ENCODE data around the gene LARGE1.
"Not testable (repeated sequence)": the region's sequence is repeated elsewhere in the genome, so short reads cannot be mapped to it uniquely, and the experiment has no call there.

Gene LARGE1

DNA sequence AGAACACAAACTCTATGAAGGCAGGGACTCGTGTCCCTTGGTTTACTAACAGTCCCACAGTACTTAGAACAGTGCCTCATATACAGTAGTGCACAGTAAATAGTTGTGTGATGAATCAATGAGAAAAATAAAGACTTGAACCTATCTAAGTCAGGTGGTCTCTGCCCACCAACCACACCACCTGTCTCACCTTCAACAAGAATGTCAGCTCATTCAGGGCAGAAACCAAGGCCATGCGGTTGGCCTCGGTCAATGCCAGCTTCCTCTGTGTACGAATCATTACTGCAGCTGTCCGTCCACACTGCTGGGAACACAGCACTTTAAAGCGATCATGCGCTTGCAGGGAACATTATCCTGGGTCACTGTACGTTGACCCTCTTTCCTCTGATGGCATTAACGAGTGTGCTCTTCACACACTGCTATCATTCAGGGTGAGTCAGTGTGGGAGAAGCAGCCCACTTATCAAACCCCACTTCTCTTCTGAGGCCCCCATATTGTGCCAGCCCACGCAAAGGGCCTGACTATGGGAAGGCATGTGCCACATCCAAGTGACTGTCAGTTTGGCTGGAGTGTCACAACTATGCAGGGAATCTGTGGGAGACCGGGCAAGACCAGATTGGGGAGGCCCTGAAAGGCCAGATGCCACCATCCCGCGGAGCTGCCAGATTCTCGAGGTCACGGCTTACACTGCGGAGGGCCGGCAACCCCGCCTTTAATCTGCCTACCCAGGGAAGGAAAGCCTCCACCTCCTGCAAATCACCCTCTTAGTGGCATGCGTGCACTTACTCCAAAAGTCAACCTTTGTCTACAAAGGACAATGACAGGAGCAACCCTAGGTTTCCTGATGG is 36.1 kb downstream of the LARGE1 start:
- DNase-seq (ENCODE audit: low spot score), result no peak

DNA sequence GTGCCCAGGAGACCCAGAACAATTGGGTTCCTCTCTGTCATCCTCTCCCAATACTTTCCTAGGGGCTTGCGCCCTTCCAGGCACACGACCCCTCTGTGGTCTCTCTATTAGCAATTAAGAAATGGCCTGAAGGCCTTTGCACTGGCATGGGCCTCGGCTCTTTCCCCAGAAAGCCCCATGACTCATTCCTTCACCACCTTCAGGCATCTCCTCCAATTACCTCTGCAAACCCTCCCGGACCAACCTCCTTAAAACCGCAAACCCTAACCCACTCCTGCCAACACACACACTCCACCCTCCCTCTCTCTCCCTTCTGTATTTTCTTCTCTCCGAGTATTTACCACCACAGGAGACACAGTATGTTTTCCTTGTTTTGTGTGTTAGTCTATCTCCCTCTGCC is 36.7 kb downstream of the LARGE1 start:
- DNase-seq (ENCODE audit: low spot score), result no peak

DNA sequence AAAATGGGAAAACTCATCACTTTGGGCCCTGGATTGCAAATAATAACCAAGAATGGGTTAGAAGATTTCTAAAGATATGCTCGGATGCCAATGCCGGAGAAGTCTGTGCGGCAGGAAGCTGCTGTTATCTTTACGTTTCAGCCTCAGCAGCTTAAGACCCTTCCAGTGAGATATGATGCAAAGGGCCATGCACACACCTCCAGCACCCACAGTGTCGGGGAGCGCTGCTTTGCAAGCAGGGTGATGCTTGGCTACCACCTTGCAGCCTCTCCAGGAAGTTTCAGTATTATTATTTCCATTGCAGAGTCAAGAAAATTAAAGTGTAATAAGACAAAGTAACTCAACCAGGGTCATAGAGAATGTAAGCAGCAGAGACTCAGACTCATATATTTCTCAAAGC is 37.3 kb downstream of the LARGE1 start:
- DNase-seq (ENCODE audit: low spot score), result no peak

DNA sequence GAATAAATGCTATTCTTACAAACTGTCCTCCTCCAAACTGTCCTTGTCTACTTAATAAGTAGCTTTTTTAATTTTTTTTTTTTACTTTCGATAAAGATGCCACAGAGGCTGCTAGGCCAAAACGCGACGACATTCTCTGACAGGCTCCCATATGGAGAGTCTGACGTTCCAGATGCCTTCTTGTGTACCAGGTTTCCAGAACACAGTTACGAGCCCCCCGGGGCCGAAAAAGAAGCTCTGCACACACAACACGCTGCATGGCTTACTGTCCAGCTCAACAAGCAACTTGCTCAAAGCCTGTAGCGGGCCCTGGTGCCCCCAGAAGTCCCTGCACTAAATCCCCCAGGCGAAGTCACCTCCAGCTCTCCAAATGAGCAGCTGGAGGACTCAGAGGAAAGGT is 39.3 kb downstream of the LARGE1 start:
- no peak for DNase-seq (ENCODE audit: low spot score)

DNA sequence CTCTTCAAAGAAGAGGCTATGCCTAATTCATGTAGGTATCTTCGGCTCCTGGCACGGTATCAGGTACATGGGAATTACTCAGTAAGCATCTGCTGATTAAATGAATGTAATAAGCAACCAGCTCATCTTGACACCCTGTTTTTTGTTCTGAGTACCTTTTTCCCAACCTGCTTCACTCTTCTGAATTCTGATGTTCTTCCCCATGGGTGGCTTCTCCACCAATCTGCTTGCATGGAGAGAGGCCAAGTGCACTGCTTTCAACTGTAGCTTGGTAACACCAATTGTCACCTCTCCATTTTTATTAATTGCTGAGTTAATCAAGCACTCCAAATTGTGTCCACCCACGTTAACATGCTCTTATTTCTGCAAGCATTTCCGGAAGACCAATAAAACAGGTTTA is 40.5 kb downstream of the LARGE1 start:
- no peak for DNase-seq (ENCODE audit: low spot score)

DNA sequence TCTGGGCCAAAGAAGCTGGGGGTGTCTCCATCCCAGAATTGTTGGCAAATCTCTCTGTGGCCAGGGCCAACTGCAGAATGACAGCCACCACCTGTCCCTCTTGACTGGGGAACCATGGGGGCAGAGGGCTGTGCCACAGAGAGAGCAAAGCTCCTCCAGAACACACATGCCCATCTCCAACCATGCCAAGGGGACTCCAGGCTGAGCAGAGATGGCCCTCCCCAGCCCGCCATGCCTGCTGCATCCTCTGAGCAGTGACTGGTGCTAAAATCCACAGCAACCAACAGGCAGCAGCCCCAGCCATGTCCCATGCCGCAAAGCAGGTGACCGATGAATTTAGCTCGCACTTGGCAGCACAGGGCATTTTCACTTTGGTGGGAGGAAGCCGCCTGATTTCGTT is 45.0 kb downstream of the LARGE1 start:
- no peak for DNase-seq (ENCODE audit: low spot score)

DNA sequence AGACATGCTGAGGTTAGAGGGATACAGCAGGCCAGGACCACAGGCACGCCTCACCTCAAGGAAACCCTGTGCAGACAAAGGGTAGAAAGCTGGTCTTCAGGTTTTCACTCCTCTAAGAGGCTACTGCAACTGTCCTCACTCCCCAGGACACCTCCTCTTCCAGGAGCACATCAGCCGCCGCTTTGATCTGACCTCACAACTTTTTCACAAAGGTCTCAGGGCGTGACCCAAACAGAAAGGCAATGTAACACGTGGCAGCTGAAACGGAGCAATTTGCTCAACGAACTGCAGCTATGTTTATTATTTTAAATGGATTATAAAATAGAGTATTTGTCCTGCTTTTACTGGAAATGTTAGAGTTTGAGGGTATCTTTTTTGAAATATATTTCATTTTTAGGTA is 46.1 kb downstream of the LARGE1 start:
- DNase-seq (ENCODE audit: low spot score), result no peak

DNA sequence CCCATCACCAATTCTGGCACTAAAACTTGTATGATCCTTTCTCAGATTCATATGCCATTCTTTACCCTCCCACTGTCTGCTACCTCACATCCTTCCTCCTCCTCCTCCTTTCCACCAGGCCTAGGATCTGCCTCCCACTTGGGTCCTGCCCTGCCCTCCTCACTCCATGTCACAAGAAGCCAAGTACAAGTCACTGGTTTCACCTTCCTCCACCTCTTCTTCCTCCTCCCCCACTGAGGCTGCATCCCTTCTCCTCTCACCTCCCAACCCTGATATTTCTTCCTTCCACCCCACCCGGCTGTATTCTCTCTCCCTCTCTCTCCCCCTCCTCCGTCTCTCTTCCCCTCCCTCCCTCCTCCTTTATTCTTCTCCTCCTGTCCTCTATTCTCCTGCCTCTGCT is 46.6 kb downstream of the LARGE1 start:
- no peak for DNase-seq (ENCODE audit: low spot score)

DNA sequence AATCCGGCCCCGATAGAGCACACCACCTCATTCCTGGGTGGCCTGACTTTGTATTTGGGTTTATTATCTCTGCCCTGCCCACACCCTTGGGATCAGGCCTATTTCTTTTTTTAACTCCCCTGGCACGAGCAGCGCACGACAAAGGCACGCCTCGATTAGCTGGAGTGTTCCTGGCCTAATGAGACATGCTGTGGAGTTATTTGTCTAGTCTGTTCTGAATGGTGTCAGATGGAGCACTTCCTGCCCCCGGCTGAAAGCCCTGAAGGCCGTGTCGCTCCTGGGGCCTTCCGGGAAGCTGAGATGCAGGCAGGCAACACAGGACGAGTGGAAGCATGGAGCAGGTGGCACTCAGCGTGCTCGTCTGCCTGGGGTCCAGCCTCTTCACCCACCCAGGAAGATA is 47.1 kb downstream of the LARGE1 start:
- no peak for DNase-seq (ENCODE audit: low spot score)

DNA sequence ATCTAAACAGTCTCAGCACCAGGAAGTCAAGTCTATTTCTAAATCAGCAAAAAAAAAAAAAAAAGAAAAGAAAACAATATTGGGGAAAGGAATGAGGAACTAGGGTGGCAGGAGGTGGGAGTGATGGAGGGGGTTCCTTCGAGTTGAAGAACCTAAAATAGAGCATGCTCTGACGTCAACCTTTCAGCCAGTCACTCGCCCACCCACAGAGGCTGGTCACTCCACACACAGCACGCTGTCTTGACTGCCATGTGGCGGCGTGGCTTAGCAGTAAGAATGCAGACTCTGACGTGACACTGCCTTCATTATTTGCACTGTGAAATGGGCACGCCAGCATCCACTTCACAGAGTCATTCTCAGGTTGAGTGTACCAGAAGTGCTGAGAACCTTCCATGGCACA is 48.3 kb downstream of the LARGE1 start:
- DNase-seq (ENCODE audit: low spot score), result no peak

DNA sequence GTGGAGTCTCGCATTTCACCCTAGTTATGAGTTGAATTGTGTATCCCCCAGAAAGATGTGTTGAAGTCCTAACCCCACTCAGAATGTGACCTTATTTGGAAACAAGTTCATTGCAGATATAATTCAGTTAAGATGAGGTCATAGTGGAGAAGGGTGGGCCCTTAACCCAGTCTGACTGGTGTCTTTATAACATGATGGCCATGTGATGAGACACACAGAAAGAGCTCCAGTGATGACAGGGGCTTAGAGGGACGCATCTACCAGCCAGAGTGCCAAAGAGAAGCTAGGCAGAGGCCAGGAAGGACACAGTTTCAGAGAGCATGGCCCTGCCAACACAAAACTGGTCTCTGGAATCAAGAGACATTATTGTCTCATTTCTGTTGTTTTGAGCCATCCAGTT is 50.3 kb downstream of the LARGE1 start:
- DNase-seq (ENCODE audit: low spot score), result peak; percentile 24

DNA sequence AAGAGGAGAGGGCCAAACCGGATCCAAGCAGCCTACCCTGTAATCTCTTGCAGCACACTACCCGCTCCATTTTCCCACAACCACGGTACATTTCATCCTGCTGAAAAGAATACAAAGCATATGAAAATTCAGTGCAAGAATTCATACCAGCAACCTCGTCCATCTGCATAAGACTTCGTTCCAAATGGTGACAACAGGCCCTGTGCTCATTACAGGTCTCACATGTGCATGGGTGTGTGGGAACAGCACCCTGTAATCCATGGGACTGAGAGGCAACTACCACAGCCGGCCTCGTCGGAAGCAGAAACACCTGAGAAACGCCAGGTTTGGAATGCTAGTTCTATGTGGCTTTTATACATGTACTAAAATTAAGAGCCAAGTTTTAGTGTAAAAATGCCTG is 52.3 kb downstream of the LARGE1 start:
- no peak for DNase-seq (ENCODE audit: low spot score)

DNA sequence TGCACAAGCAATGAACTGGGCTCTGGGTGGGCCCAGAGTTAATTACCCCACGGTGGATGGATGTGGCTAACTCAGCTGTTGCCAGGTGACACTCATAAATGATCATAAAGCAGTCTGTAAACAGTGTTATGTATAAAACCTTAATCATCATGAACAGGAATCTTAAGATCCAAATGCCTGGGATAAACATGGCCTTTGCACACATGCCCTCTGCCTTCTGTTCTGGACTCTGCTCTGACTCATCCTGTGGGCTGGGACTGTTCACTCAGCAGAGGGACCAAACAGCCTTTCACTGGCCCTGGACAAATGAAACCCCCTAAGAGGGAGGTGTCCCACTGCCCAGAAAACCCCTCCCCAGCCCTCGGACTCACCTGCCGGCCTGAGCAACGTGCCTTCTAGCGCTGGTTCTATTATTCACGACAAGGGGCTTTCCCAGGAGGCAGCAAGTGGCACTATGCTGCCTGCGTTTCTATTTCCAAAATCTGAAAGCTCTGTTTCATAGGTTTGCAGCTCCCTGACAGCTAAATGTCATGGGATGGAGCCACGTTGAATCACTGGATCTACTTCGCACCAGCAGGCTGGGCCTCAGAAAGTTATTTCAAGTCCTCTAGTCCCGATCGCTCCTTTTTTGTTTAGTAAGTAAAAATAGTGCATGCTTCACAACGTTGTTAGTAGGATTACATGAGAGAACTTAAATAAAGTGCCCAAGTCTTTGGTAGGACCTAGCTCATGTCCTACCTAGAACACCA is 53.0 kb downstream of the LARGE1 start:
- DNase-seq (ENCODE audit: low spot score), result no peak

DNA sequence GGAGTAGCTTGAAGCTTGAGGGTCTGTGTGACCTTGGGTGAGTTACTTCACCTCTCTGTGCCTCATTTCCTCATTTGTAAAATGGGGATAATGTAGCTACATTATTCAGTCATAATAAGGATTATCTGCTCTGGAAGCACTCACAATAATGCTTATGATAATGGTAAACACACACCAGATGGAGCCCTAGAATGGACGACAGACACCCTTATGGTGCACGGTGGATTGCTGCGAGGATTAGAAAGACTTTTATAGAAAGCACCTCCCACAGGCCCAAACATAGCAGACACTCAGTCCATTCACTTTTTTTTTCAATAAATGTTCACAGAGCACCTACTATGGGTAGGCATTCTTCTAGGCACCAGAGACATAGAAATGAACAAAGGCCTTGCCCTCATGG is 53.8 kb downstream of the LARGE1 start:
- no peak for DNase-seq (ENCODE audit: low spot score)

DNA sequence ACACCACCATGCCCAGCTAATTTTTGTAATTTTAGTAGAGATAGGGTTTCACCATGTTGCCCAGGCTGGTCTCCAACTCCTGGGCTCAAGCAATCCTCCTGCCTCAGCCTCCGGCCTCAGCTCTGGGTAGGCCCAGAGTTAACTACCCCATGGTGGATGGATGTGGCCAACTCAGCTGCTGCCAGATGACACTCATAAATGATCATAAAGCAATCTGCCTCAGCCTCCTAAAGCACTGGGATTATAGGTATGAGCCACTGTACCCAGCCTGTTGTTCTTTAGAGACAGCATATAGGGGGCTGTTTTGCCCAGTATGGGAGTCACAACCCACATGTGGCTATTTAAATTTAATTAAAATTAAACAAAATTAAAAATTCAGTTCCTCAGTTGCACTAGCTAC is 54.3 kb downstream of the LARGE1 start:
- no peak for DNase-seq (ENCODE audit: low spot score)

DNA sequence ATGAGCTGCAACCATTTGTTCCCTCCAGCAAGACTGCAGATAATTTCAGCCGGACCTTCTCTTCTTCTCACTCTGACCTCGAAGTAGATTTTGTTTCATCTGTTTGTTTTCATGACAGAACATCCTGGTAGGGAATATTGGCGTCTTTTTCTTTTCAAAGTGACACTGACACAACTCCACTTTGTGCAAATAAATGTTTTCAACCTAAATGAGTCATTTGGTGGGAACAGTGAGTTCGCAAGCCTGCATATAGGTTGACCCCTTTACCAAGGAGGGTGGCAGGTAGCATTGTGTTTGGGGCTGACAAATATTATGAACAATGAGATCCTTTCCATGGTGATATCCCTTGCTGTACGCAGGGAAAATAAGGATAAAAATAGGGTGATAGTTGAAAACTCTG is 55.0 kb downstream of the LARGE1 start:
- DNase-seq (ENCODE audit: low spot score), result no peak

DNA sequence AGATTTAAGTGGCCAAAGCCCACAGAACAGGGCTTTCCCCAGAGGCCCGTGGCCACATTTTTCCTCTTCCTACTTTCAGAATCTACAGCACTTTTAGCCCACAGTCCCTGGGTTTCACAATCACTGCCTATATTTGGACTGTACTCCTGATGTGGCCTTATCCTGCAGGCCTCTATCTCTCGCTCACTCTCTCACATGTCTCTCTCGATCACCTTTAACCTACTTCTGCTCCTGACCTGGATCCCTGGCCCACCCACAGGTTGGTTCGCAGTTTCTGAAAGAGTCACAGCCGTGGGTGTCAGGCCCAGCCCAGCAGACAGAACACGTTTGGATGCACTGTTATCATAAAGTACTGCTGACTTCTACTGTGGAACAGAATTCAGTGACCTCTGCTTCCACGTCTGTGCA is 55.5 kb downstream of the LARGE1 start:
- peak; percentile 14 for DNase-seq (ENCODE audit: low spot score)

DNA sequence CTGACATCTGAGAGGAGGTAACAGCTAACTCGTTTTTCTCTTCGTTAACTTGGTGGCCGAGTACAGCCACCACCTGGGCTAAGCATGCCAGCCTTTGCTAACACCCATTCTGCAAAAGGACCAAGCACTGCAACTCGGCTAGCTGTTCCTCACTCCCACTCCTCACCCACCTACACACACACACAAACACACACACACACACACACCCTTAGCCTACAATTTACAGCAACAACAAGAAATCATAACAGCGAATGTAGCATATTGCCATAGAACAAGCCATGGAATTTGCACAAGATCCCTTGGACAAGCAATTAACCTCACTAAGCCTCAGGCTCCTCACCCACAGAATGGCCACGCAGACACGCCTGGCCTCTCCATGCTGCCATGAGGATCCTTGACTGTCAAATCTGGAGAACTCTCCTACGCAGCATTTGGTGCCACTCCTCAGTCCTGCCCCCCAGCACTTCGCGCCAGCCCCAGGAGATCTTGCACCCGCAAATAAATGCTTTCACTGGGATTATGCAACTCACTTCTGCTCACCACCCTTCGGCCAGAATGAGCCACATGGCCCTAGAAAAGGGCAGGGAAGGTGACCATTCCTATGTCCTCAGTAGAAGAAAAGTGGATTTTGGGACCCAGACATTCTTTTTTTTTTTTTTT is 58.9 kb downstream of the LARGE1 start:
- DNase-seq (ENCODE audit: low spot score), result no peak

DNA sequence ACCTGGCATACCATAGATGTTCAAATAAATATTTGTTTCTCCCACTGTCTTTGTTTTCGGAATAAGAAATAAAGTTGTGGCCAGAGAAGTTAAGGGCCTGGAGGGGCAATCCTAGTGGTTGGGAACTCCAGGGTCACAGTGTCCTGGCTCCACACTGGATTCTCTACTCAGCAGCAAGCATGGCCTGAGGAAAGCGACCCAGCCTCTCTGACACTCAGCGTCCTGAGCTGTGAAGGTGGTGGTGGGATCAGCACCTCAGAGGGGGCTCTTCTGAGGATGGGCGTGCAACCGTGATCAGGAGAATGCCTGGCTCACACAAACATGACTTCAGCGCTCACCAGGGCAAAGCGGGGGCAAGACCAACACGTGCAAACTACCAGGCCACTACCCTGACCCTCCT is 59.9 kb downstream of the LARGE1 start:
- DNase-seq (ENCODE audit: low spot score), result no peak

DNA sequence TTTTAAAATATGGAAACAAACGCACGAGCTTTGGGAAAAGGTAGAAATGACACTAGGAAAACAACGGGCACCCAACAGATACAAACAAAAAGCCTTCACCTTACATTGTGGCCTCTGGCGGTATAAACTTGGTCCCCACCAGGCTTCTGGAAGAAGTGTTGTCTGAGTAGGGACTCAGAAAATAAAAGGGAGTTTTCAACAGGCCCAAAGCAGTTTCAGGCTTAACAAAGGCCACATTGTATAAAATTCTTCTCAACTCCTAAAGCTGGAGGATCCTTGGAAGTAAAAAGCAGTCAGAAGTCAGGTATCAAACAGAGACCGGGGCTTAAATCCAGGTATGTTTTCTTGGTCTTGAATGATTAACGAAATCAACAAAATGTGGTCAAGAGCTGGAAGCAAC is 61.0 kb downstream of the LARGE1 start:
- no peak for DNase-seq (ENCODE audit: low spot score)

DNA sequence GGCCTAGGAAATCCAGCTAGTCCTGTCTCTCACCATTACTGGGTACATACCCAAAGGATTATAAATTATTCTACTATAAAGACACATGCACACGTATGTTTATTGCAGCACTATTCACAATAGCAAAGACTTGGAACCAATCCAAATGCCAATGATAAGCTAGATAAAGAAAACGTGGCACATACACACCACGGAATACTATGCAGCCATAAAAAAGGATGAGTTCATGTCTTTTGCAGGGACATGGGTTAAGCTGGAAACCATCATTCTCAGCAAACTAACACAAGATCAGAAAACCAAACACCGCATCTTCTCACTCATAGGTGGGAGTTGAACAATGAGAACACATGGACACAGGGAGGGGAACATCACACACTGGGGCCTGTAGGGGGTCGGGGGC is 61.6 kb downstream of the LARGE1 start:
- DNase-seq (ENCODE audit: low spot score), result not testable (repeated sequence)

DNA sequence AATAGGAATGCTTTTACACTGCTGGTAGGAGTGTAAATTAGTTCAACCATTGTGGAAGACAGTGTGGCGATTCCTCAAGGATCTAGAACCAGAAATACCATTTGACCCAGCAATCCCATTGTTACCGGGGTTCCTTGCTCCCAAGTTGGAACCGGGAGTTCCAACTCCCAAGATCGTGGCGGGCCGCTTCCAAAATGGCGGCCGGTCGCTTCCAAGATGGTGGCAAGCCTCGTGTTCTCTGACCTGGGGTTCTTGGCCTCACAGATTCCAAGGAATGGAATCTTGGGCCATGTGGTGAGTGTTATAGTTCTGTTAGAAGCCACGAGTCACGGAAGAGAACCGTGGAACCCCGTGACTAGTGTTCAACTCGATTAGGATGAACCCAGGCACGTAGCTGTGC is 62.5 kb downstream of the LARGE1 start:
- not testable (repeated sequence) for DNase-seq (ENCODE audit: low spot score)

DNA sequence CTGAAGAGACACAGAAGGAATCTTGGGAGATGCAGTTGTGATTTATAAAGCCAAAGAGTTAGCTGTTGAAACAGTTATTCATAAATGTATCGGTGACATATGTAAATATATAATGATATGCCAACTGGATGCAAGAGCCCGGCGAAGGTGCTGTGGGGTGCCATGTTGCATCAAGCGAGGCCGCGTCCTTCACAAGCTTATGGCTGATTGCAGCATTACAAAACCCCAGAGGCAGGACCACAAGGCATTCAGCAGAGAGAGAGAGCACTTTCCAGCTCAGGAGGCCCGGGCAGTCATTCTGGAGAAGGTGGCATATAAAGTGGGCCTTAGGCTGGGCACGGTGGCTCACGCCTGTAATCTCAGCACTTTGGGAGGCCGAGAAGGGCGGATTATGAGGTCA is 65.6 kb downstream of the LARGE1 start:
- no peak for DNase-seq (ENCODE audit: low spot score)
